ENCODE data around the gene SRMS.
"Not testable (repeated sequence)": the region's sequence is repeated elsewhere in the genome, so short reads cannot be mapped to it uniquely, and the experiment has no call there.

Gene SRMS

GRCh38 chr20:63572788-63573646 is 25.5 kb upstream of the SRMS start:
- DNase-seq = peak in 1 of 2 experiments; percentile 21
- TF ChIP-seq POLR2A (IDR thresholded peaks at IDR 0.05; ENCODE audit: low read length) = no peak
- TF ChIP-seq GATA1 (IDR thresholded peaks at IDR 0.05; ENCODE audit: low read depth, low read length) = no peak

DNA sequence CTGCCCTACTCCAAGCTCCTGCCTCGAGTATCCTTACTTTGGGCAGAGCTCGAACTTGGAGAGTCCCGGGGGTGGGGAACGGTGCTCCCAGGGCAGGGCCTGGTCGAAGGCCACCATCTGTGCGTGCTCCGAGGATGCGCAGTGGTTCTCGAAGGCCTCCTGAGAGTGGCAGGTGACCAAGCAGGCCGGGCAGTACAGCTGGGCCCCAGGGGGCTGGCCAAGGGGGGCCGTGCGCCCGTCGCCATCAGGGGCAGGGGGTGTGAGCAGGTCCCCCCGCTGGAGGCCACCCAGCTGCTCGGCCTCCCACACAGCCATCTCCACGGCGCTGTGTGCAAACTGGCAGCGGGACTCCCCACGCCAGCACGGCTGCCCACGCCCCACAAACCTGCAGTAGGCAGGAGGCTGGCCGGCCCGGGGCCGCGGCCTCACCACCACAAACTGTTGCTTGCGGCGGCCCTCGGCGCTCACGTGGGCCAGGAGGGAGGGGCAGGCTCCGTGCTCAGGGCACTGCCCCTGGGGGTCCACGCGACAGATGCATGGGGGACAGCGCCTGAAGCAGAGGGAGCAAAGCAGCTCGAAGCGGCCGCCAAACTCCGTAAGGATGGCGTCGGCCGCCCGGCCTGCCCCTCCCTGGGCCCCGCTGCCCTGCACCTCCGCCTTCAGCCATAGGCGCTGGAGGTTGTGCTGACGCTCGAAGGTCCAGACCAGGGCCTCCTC is 24.7 kb upstream of the SRMS start:
- DNase-seq = no peak
- TF ChIP-seq GATA1 (IDR thresholded peaks at IDR 0.05; ENCODE audit: low read depth, low read length) (no peak), POLR2A (IDR thresholded peaks at IDR 0.05; ENCODE audit: low read length) (no peak)

DNA sequence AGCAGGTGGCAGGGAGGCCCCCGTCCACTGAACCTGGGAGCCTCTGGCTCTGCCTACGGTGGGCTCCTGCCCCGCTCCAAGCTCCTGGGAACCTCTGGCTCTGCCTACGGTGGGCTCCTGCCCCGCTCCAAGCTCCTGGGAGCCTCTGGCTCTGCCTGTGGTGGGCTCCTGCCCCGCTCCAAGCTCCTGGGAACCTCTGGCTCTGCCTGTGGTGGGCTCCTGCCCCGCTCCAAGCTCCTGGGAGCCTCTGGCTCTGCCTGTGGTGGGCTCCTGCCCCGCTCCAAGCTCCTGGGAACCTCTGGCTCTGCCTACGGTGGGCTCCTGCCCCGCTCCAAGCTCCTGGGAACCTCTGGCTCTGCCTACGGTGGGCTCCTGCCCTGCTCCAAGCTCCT is 23.5 kb upstream of the SRMS start:
- DNase-seq = not testable (repeated sequence)

GRCh38 chr20:63570281-63571086 is 22.9 kb upstream of the SRMS start:
- TF ChIP-seq GATA1 (IDR thresholded peaks at IDR 0.05; ENCODE audit: low read depth, low read length) (no peak), POLR2A (IDR thresholded peaks at IDR 0.05; ENCODE audit: low read length) (no peak)
- no peak for DNase-seq

DNA sequence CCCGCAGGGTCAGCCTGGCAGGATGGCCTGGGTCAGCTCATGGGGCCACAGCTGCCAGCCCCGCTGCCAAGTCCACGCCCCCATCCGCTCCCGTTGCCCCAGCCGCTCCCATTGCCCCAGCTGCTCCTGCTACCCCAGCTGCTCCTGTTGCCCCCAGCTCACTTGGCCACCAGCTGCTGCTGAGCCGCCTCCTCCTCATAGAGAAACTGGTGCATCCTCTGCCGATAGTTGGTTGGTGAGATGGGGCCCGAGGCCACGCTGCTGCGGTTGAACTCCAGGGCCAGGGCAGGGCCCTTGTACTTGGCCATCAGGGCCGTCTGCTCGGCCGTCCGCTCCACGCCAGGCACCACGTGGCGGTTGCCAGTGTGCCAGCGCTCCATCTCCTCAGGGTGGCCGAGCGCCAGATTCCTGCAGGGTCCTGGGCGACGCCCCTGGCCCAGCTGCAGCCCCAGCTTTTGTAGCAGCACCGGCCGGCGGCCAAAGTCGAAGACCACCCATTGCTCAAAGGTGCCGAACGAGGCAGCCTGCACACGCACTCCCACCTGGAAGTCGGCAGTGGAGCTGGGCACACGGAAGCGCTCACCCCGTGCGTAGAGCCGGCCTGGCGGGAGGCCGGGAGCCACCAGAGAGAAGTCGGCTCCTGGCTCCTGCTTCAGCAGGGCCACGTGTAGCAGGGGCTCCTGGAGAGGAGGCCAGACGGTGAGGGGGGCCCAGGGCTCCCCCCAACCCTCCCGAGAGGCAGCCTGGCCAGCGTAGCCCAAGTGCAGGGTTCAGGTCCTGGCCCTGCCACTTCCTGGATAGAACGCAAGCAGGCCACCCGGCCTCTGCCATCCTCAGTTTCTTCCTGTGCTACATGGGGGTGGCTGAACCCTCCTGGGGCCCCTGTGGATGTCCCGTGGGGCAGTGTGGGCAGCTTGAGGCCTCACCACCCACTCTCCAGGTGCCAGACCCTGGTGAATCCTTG is 21.7 kb upstream of the SRMS start:
- no peak for DNase-seq

GRCh38 chr20:63568170-63568981 is 20.8 kb upstream of the SRMS start:
- no peak for DNase-seq
- TF ChIP-seq POLR2A (IDR thresholded peaks at IDR 0.05; ENCODE audit: low read length) (peak; percentile 17), GATA1 (IDR thresholded peaks at IDR 0.05; ENCODE audit: low read depth, low read length) (no peak)

More for the DNA sequence above, 21.7 kb upstream of the SRMS start:
- TF ChIP-seq POLR2A (IDR thresholded peaks at IDR 0.05; ENCODE audit: low read length) (no peak), GATA1 (IDR thresholded peaks at IDR 0.05; ENCODE audit: low read depth, low read length) (no peak)

DNA sequence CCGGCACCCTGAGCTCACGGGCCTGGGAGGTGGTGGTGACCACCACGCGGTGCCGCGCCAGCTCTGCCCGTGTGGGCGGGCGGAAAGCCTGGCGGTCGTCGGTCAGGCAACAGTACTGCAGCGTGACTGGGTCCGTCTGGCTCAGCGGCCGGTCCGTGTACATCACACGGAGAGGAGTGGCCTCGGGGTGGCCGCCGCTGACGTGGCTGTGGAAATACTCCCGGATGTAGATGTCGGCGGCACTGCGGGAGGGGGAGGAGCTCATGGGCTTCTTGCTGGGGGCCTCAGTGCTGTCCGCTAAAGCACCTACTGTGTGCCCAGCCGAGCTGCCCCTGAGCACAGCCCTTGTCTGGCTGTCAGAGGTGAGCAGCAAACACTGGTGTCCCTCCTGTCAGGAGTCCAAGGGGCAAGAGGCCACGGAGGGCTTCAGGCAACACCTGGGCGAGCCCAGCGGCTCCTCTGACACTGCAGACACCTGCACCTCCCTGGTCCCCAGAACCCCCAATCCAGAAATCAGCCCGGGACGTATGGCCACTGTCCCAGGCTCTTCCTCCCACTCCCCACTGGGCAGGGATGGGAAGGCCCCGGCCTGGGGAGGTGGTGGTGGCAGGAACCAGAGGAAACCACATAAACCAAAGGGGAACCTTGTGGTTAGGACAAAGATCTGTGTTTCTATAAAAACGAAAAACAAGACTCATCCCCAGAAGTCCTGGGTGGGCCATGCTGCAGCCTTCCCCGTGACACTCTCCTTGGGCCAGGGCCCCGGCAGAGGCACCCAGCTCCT is 20.0 kb upstream of the SRMS start:
- TF ChIP-seq POLR2A (IDR thresholded peaks at IDR 0.05; ENCODE audit: low read length) (no peak), GATA1 (IDR thresholded peaks at IDR 0.05; ENCODE audit: low read depth, low read length) (no peak)
- DNase-seq = no peak

- TF ChIP-seq GATA1 (IDR thresholded peaks at IDR 0.05; ENCODE audit: low read depth, low read length) (no peak), POLR2A (IDR thresholded peaks at IDR 0.05; ENCODE audit: low read length) (no peak)
- DNase-seq = no peak
Measured at GRCh38 chr20:63567136-63567385, 19.5 kb upstream of the SRMS start.

GRCh38 chr20:63566395-63567135 is 19.0 kb upstream of the SRMS start:
- DNase-seq = no peak
- TF ChIP-seq GATA1 (IDR thresholded peaks at IDR 0.05; ENCODE audit: low read depth, low read length) (no peak), POLR2A (IDR thresholded peaks at IDR 0.05; ENCODE audit: low read length) (no peak)

GRCh38 chr20:63565699-63566335 is 18.3 kb upstream of the SRMS start:
- no peak for DNase-seq
- TF ChIP-seq POLR2A (IDR thresholded peaks at IDR 0.05; ENCODE audit: low read length) (no peak), GATA1 (IDR thresholded peaks at IDR 0.05; ENCODE audit: low read depth, low read length) (no peak)

All from erythroblast (primary cell).